ENCODE data around the gene TMEM134.

TMEM134 gene

GRCh38 chr11:67500831-67501715 lies 32.0 kb upstream of the TMEM134 start:
- DNase-seq, result no peak

GRCh38 chr11:67500484-67500821 lies 31.4 kb upstream of the TMEM134 start:
- no peak for DNase-seq

GRCh38 chr11:67499808-67500483 lies 30.9 kb upstream of the TMEM134 start:
- no peak for DNase-seq

- no peak for DNase-seq
Measured at GRCh38 chr11:67498544-67498972, 29.5 kb upstream of the TMEM134 start.

GRCh38 chr11:67497656-67498291 lies 28.7 kb upstream of the TMEM134 start:
- no peak for DNase-seq

GRCh38 chr11:67496113-67496512 lies 27.1 kb upstream of the TMEM134 start:
- DNase-seq, result no peak

- no peak for DNase-seq
Measured at GRCh38 chr11:67495234-67496005, 26.4 kb upstream of the TMEM134 start.

GRCh38 chr11:67494371-67495233 lies 25.6 kb upstream of the TMEM134 start:
- DNase-seq, result no peak

- no peak for DNase-seq
Measured at GRCh38 chr11:67493548-67494370, 24.7 kb upstream of the TMEM134 start.

GRCh38 chr11:67492801-67493547 lies 23.9 kb upstream of the TMEM134 start:
- DNase-seq, result no peak

GRCh38 chr11:67492069-67492727 lies 23.1 kb upstream of the TMEM134 start:
- DNase-seq, result no peak

GRCh38 chr11:67491276-67492068 lies 22.4 kb upstream of the TMEM134 start:
- DNase-seq, result no peak

- no peak for DNase-seq
Measured at GRCh38 chr11:67490727-67491065, 21.6 kb upstream of the TMEM134 start.

GRCh38 chr11:67489885-67490726 lies 21.1 kb upstream of the TMEM134 start:
- DNase-seq, result no peak

GRCh38 chr11:67489203-67489884 lies 20.3 kb upstream of the TMEM134 start:
- DNase-seq, result no peak

- no peak for DNase-seq
Measured at GRCh38 chr11:67486481-67487195, 17.6 kb upstream of the TMEM134 start.

- DNase-seq, result peak; percentile 27
Measured at GRCh38 chr11:67485873-67486361, 16.9 kb upstream of the TMEM134 start.
